AG10803 (cell line): ENCODE data around the gene TSPEAR.
A peak's percentile ranks its signal among the peaks of the same experiment; 100 is the strongest.

ENCODE experiments used
- DNase-seq: peaks from one replicate; pipeline ENCODE4 v3.0.0; 2010; ENCODE audit warnings: low read depth
- H3K4me3 ChIP-seq: 2 replicates; pipeline ENCODE4 v1.5.1; 2011; ENCODE audit warnings: mild to moderate bottlenecking, low read length, control low read depth
- CTCF ChIP-seq: conservative IDR thresholded peaks from 2 replicates; pipeline ENCODE4 v1.5.1; 2011; ENCODE audit warnings: mild to moderate bottlenecking, low read length, control low read depth, inconsistent platforms

TSPEAR gene

GRCh38 chr21:44756423-44757185 is 45.2 kb upstream of the TSPEAR start:
- TF ChIP-seq CTCF, result no peak
- no peak overlapping the region for H3K4me3 ChIP-seq
- DNase-seq, result no peak

GRCh38 chr21:44755227-44755626 is 43.9 kb upstream of the TSPEAR start:
- TF ChIP-seq CTCF, result no peak
- H3K4me3 ChIP-seq, result no peak overlapping the region
- no peak for DNase-seq

- no peak overlapping the region for H3K4me3 ChIP-seq
- no peak for TF ChIP-seq CTCF
- DNase-seq, result no peak
Measured at GRCh38 chr21:44753357-44753756, 42.0 kb upstream of the TSPEAR start.

- DNase-seq, result no peak
- no peak overlapping the region for H3K4me3 ChIP-seq
- 0 out of 2 replicates have a peak, but pooled peaks have one; percentile 1 for TF ChIP-seq CTCF
Measured at GRCh38 chr21:44752671-44753235, 41.4 kb upstream of the TSPEAR start.

GRCh38 chr21:44751799-44752636 is 40.6 kb upstream of the TSPEAR start:
- H3K4me3 ChIP-seq, result no peak overlapping the region
- TF ChIP-seq CTCF, result no peak
- DNase-seq, result no peak

- TF ChIP-seq CTCF, result no peak
- DNase-seq, result no peak
- H3K4me3 ChIP-seq, result no peak overlapping the region
Measured at GRCh38 chr21:44751186-44751798, 39.9 kb upstream of the TSPEAR start.
